NCI-H526 treated with DMSO at 0.1 percent for 48 hours (cell line): ENCODE results near the gene SLC25A11.

ENCODE experiments used
- DNase-seq: peaks from one replicate; lab custom pipeline; 2025; lab: John Stamatoyannopoulos, UW

SLC25A11 gene

GRCh38 chr17:4895657-4896331 lies 44.1 kb downstream of the SLC25A11 start:
- DNase-seq: peak; percentile 2

- DNase-seq: no peak
Measured at GRCh38 chr17:4895121-4895520, 44.7 kb downstream of the SLC25A11 start.

- DNase-seq: no peak
Measured at GRCh38 chr17:4893721-4894560, 45.9 kb downstream of the SLC25A11 start.

DNA sequence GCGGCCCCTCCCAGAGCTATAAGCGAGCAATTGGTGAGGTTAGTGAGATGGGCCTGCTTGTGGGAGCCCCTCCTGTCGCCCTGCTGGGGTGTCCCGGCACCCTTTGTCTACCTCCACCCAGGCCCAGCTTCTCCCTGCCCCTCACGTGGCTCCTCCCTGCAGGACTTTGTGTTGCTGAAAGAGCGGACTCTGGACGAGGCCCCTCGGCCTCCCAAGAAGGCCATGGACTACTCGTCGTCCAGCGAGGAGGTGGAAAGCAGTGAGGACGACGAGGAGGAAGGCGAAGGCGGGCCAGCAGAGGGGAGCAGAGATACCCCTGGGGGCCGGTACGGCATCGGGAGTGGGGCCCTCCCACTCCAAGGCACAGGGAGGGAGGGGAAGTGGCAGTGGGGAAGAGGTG lies 46.6 kb downstream of the SLC25A11 start:
- DNase-seq: no peak

DNA sequence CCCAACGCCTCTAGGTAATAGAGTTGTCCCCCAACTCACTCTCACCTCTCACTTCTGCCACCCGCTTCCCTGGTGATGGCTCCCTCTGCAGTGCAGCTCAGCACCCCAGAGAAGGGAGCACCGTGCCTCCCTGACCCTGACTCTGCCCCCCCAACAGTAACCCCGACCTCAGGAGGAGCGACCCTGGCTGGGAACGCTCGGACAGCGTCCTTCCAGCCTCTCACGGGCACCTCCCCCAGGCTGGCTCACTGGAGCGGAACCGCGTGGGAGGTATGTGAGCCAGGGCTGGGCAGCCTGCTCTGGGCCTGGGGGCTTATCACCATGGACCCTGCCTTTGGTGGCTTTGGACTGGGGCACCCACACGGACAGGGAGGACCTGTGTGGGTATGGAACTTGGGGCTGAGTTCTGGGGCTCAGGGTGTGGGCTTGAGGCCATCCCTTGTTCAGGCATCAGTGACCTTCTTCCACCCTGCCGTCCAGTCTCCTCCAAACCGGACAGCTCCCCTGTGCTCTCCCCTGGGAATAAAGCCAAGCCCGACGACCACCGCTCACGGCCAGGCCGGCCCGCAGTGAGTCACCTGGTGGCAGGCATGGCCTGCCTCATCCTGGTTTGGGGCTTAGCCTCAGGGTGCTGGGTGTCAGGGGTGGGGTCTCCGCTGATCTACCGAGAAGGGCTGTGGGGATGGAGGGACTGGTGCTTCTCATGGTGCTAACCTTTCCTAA lies 47.2 kb downstream of the SLC25A11 start:
- no peak for DNase-seq

DNA sequence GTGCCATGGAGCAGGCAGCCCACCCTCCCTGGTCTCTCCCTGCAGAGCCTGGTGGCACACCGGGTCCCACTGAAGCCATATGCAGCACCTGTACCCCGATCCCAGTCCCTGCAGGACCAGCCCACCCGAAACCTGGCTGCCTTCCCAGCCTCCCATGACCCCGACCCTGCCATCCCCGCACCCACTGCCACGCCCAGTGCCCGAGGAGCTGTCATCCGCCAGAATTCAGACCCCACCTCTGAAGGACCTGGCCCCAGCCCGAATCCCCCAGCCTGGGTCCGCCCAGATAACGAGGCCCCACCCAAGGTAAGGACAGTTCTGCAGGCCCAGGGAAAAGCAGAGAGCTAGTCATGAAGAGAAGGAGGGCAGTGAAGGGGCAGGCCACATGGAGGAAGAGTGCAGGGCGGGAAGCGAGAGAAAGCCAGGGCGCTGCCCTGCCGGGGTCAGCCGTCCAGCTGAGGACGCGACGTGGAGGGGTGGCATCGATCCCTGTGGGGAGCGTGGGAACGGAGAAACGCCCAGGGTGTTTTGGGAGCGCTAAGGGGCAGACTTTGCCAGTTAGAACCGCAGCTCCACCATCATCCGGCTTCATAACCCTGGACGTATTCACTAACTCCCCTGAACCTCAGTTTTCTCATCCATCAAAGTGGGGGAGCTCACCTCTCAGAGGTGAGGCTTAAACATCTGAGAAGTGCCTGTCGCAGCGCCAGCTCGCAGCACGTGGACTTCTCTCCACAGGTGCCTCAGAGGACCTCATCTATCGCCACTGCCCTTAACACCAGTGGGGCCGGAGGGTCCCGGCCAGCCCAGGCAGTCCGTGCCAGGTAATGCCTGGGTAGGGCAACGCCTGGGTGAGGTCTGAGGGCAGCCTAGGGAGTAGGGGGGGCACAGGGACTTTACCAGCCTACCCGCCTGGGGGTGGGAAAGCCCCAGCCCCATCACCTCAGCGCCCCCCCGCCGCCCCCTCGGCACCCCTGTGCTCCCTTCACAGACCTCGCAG lies 48.1 kb downstream of the SLC25A11 start:
- no peak for DNase-seq

DNA sequence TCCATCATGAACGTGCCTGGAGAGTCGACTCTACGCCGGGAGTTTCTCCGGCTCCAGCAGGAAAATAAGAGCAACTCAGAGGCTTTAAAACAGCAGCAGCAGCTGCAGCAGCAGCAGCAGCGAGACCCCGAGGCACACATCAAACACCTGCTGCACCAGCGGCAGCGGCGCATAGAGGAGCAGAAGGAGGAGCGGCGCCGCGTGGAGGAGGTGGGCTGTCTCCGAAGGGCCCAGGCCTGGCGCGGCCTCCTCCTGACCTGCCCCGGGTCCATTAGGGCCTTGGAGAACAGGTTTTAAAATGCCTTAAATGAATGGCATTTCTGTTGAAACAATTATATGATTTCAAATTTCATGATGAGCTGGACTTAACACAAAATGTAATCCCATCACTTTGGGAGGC lies 52.3 kb downstream of the SLC25A11 start:
- no peak for DNase-seq
